B cell (primary cell): ENCODE results near the gene MTMR4. TPM values are rescaled to one million over a fixed set of nuclear protein-coding genes. Genes with fewer than 3 reads are reported as not detected.

ENCODE experiments used
- ATAC-seq: fragments of 200-7000 bp; cut with Tn5 transposase; one replicate; pipeline ENCODE4 v1.10.0; 2021; ENCODE audit warnings: low read depth, mild to moderate bottlenecking, moderate number of reproducible peaks, moderate library complexity
- CTCF ChIA-PET: fragments of 350-600 bp; sonication (Branson Sonifier 250); formaldehyde crosslinking; loops from one replicate; lab custom pipeline; 2021; ENCODE audit warnings: antibody characterized with exemption, inconsistent platforms; lab: Charles Lee
- POLR2A ChIA-PET: fragments of 350-600 bp; sonication (Branson Sonifier 250); formaldehyde crosslinking; loops from one replicate; lab custom pipeline; 2021; ENCODE audit warnings: antibody characterized with exemption; lab: Charles Lee
- DNase-seq: peaks from one replicate; pipeline ENCODE4 v3.0.0; 2013
- H2AFZ ChIP-seq: 2 replicates; pipeline ENCODE4 v1.6.1; 2012; ENCODE audit warnings: mild to moderate bottlenecking, low read depth, low read length; ENCODE audit not compliant: insufficient read depth, poor library complexity, severe bottlenecking
- H3K27ac ChIP-seq, 2 donors: 1 replicate in 1 of 2; 2 replicates in 1 of 2; pipeline ENCODE4 v1.5.1; 2012 to 2013; ENCODE audit warnings: low read length in 2 of 2, mild to moderate bottlenecking in 2 of 2, moderate library complexity in 1 of 2
- H3K27me3 ChIP-seq, 4 experiments: fragments of 200-600 bp in 1 of 4; sonication (generic) in 1 of 4; replicated peaks in 1 of 4; 1 replicate in 2 of 4; 2 replicates in 2 of 4; pipeline versions ENCODE4 v1.6.1 to v1.7.0; 2013 to 2016; ENCODE audit warnings: low read length in 3 of 4, mild to moderate bottlenecking in 2 of 4, mixed read lengths in 1 of 4, moderate library complexity in 1 of 4; ENCODE audit not compliant: insufficient read depth in 4 of 4, control insufficient read depth in 3 of 4; ENCODE audit errors: control extremely low read depth in 1 of 4
- H3K36me3 ChIP-seq, 2 experiments: replicated peaks in 1 of 2; 1 replicate in 1 of 2; 2 replicates in 1 of 2; pipeline versions ENCODE4 v1.6.1 to v1.7.1; 2013; ENCODE audit warnings: low read length in 1 of 2; ENCODE audit not compliant: insufficient read depth in 2 of 2, control insufficient read depth in 1 of 2; ENCODE audit errors: control extremely low read depth in 1 of 2, extremely low read depth in 1 of 2
- H3K4me1 ChIP-seq, 2 donors: fragments of 200-600 bp in 1 of 2; sonication (generic) in 1 of 2; 1 replicate in 1 of 2; 2 replicates in 1 of 2; pipeline versions ENCODE4 v1.5.1 to v1.6.1; 2013 to 2017; ENCODE audit warnings: low read length in 2 of 2; ENCODE audit not compliant: control insufficient read depth in 2 of 2, insufficient read depth in 2 of 2
- H3K4me2 ChIP-seq: replicated peaks from 2 replicates; pipeline ENCODE3; 2012; ENCODE audit warnings: mild to moderate bottlenecking, low read depth, low read length; ENCODE audit not compliant: poor library complexity, severe bottlenecking
- H3K4me3 ChIP-seq, 5 experiments: fragments of 200-600 bp in 1 of 5; sonication (generic) in 1 of 5; 1 replicate in 3 of 5; 2 replicates in 2 of 5; pipeline versions ENCODE4 v1.5.1 to v1.7.0; 2011 to 2016; ENCODE audit warnings: low read length in 4 of 5, mild to moderate bottlenecking in 4 of 5, low read depth in 2 of 5, control low read depth in 1 of 5, moderate library complexity in 1 of 5; ENCODE audit not compliant: insufficient read depth in 1 of 5; ENCODE audit errors: control extremely low read depth in 1 of 5, extremely low read depth in 1 of 5
- H3K79me2 ChIP-seq: fragments of 200-600 bp; sonication (generic); one replicate; pipeline ENCODE4 v1.6.0; 2016; ENCODE audit warnings: low read length; ENCODE audit not compliant: control insufficient read depth, insufficient read depth
- H3K9ac ChIP-seq: fragments of 200-600 bp; sonication (generic); 2 replicates; pipeline ENCODE4 v1.6.1; 2017; ENCODE audit warnings: mild to moderate bottlenecking, low read length, moderate library complexity
- H3K9me3 ChIP-seq, 3 donors: one replicate each; pipeline versions ENCODE4 v1.6.1 to v1.7.1; 2013; ENCODE audit warnings: low read length in 2 of 3; ENCODE audit not compliant: control insufficient read depth in 2 of 3, insufficient read depth in 1 of 3; ENCODE audit errors: control extremely low read depth in 1 of 3
- H4K20me1 ChIP-seq: 2 replicates; pipeline ENCODE4 v1.6.0; 2012; ENCODE audit warnings: mild to moderate bottlenecking, low read length; ENCODE audit not compliant: insufficient read depth, control insufficient read depth, poor library complexity, severe bottlenecking
- H3K27ac Mint-ChIP-seq: one replicate; pipeline ENCODE4 v1.8.0; 2021; ENCODE audit warnings: mixed read lengths
- H3K27me3 Mint-ChIP-seq: one replicate; pipeline ENCODE4 v1.8.0; 2021; ENCODE audit warnings: mixed read lengths
- H3K4me1 Mint-ChIP-seq: one replicate; pipeline ENCODE4 v1.8.0; 2021; ENCODE audit warnings: mixed read lengths
- H3K4me3 Mint-ChIP-seq: one replicate; pipeline ENCODE4 v1.8.0; 2021; ENCODE audit warnings: mixed read lengths
- H3K9me3 Mint-ChIP-seq: one replicate; pipeline ENCODE4 v1.8.0; 2022; ENCODE audit warnings: mixed read lengths; ENCODE audit not compliant: insufficient read depth
- EZH2 ChIP-seq: IDR thresholded peaks from 2 replicates; pipeline ENCODE4 v1.6.1; 2012; ENCODE audit warnings: borderline replicate concordance, low read depth, mild to moderate bottlenecking, moderate library complexity, low read length; ENCODE audit not compliant: insufficient read depth, poor library complexity, severe bottlenecking
- WGBS: methylation state at CpG from one replicate; pipeline ENCODE4 v1.1.5; 2013; ENCODE audit warnings: missing lambda C conversion rate; ENCODE audit not compliant: insufficient coverage; 5-methylcytosine and 5-hydroxymethylcytosine counted together
- intact Hi-C: fragments of 100-400 bp; cut with micrococcal nuclease; formaldehyde crosslinking; loops from one replicate; pipeline ENCODE4 v1.10.0; 2022
- polyA plus RNA-seq: library from polyadenylated mRNA; depleted of rRNA; stranded (reverse); fragments of >200 nt; gene quantifications from 2 replicates; pipeline ENCODE4 v1.2.3, GENCODE V29; 2012
- total RNA-seq, 2 donors: library from RNA; stranded (reverse); fragments of 120-200 nt in 1 of 2; gene quantifications; 1 replicate in 1 of 2; 2 replicates in 1 of 2; pipeline versions ENCODE4 v1.2.3 to v1.2.4, GENCODE V29; 2013 to 2022
- TF ChIP-seq, protein P1 (sequence below): fragments of 200-600 bp; IDR thresholded peaks from one replicate; pipeline ENCODE4 v1.8.0; 2022; ENCODE audit warnings: antibody characterized with exemption, mild to moderate bottlenecking

The MTMR4 gene
- total and polyA plus RNA-seq, 2 donors (not counting 1 experiment from before 2014, with no cell fraction given), result 35.2 to 84.7 TPM

DNA sequence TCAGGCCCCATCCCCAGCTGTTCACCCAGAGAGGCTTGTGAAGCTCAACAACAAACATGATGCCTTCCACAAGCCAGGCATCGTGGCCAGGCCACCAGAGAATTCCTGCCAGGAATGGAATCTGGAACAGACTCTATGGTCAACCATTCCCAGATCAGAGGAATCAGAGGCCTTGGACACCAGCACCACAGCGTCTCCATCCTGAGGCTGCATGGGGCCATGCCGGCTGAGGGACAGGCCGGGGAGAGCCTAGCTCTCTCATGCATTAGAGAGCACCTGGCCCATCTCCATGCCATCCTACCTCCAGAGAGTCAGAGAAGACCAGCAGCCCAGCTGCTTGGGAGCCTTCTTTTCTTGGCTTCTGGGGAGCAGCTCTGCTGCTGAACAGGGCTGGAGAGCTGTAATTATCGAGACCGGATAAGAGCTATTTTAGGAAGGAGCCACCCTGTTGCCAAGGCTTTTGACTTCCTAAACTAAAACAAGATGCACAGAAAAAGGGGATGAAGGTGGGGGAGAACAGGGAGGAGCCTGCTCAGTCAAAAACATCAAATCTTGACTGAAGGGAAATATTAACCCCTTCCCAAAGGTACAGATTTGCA is 24.5 kb upstream of the MTMR4 start:
- DNase-seq (no peak), ATAC-seq (no peak)
- no peak overlapping the region for H2AFZ ChIP-seq
- 86% methylated on average over 2 of the region's 6 CpGs for WGBS
- H3K27me3 ChIP-seq, result peaks cover 0 to 27% (median 5%) of the 10 kb centered on the region in 4 experiments
- CTCF ChIA-PET, result interaction anchor here (0.6 kb wide), 1 partner anchor 611 kb away, joined by 3 read pairs; no protein-coding TSS in a partner anchor
- no peak overlapping the region for H3K27ac Mint-ChIP-seq
- H3K4me3 ChIP-seq, result no peak overlapping the region
- TF ChIP-seq, protein P1, sequence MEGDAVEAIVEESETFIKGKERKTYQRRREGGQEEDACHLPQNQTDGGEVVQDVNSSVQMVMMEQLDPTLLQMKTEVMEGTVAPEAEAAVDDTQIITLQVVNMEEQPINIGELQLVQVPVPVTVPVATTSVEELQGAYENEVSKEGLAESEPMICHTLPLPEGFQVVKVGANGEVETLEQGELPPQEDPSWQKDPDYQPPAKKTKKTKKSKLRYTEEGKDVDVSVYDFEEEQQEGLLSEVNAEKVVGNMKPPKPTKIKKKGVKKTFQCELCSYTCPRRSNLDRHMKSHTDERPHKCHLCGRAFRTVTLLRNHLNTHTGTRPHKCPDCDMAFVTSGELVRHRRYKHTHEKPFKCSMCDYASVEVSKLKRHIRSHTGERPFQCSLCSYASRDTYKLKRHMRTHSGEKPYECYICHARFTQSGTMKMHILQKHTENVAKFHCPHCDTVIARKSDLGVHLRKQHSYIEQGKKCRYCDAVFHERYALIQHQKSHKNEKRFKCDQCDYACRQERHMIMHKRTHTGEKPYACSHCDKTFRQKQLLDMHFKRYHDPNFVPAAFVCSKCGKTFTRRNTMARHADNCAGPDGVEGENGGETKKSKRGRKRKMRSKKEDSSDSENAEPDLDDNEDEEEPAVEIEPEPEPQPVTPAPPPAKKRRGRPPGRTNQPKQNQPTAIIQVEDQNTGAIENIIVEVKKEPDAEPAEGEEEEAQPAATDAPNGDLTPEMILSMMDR, result no peak
- TF ChIP-seq EZH2, result no peak
- H3K4me1 Mint-ChIP-seq, result no peaks in the 10 kb centered on the region
- no peak overlapping the region for H3K9ac ChIP-seq
- peaks cover 35% of the 10 kb centered on the region for H3K27me3 Mint-ChIP-seq
- H3K4me3 Mint-ChIP-seq, result no peak overlapping the region
- H3K9me3 Mint-ChIP-seq, result no peaks in the 10 kb centered on the region
- POLR2A ChIA-PET, result no interaction called here
- H3K36me3 ChIP-seq, result no peaks in the 10 kb centered on the region
- H3K79me2 ChIP-seq, result no peaks in the 10 kb centered on the region
- H4K20me1 ChIP-seq, result no peaks in the 10 kb centered on the region
- H3K27ac ChIP-seq, result no peak overlapping the region
- intact Hi-C loops, result no loop called here
- H3K9me3 ChIP-seq, result no peaks in the 10 kb centered on the region
- no peak overlapping the region for H3K4me2 ChIP-seq
- H3K4me1 ChIP-seq, result no peaks in the 10 kb centered on the region

DNA sequence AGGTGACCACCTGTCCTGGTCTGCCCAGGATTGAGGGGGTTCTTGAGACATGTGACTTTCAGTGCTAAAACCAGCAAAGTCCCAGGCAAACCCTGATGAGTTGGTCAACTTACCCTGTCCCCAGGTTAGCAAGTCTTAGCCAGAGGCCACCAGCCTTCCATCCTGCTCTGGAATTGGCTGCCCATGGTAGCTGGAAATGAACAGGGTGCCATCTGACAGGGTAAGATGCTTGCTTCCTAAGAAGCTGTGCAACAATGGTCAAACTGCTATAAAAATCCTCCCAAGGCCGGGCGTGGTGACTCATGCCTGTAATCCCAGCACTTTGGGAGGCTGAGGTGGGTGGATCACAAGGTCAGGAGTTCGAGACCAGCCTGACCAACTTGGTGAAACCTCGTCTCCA is 22.8 kb upstream of the MTMR4 start:
- Mint-ChIP-seq H3K4me3 (no peak overlapping the region), H3K27ac (no peak overlapping the region), H3K4me1 (peaks cover 3% of the 10 kb centered on the region), H3K9me3 (no peaks in the 10 kb centered on the region), H3K27me3 (peaks cover 47% of the 10 kb centered on the region)
- WGBS, result 94% methylated on average over 2 of the region's 4 CpGs
- Histone ChIP-seq H2AFZ (no peak overlapping the region), H3K79me2 (no peaks in the 10 kb centered on the region), H3K4me2 (no peak overlapping the region), H3K4me3 (no peak overlapping the region), H3K36me3 (no peaks in the 10 kb centered on the region), H3K27me3 (peaks cover 0 to 43% (median 12%) of the 10 kb centered on the region in 4 experiments), H3K9me3 (no peaks in the 10 kb centered on the region), H3K4me1 (peaks cover 4% of the 10 kb centered on the region in 2 donors), H3K27ac (no peak overlapping the region), H3K9ac (no peak overlapping the region), H4K20me1 (no peaks in the 10 kb centered on the region)
- POLR2A ChIA-PET, result no interaction called here
- ATAC-seq (no peak), DNase-seq (no peak)
- intact Hi-C loops, result no loop called here
- CTCF ChIA-PET, result interaction anchor here (2.2 kb wide), 1 partner anchor 18 kb away, joined by 6 read pairs; no protein-coding TSS in a partner anchor
- TF ChIP-seq EZH2, result no peak
- TF ChIP-seq, protein P1, result no peak
